Inflammatory macrophage treated with lipopolysaccharide for 4 hours (primary cell): ENCODE measurements around the gene C1orf74.

Source experiments
- DNase-seq: peaks from one replicate; pipeline ENCODE4 v3.0.0-alpha.2; 2020

The C1orf74 gene

GRCh38 chr1:209741889-209742288 is 42.5 kb downstream of the C1orf74 start:
- no peak for DNase-seq

- no peak for DNase-seq
Observed at GRCh38 chr1:209741193-209741592, 43.2 kb downstream of the C1orf74 start.

GRCh38 chr1:209738270-209738669 is 46.1 kb downstream of the C1orf74 start:
- DNase-seq: no peak

GRCh38 chr1:209737118-209737505 is 47.2 kb downstream of the C1orf74 start:
- no peak for DNase-seq

- peak; percentile 87 for DNase-seq
Observed at GRCh38 chr1:209736490-209737117, 47.8 kb downstream of the C1orf74 start.

- peak; percentile 98 for DNase-seq
Observed at GRCh38 chr1:209733409-209734192, 50.8 kb downstream of the C1orf74 start.

- DNase-seq: no peak
Observed at GRCh38 chr1:209732725-209733124, 51.6 kb downstream of the C1orf74 start.

GRCh38 chr1:209729436-209729835 is 54.9 kb downstream of the C1orf74 start:
- DNase-seq: peak; percentile 70
